AML-193 (cell line): ENCODE measurements around the gene MAPKBP1.

Experiments used
- DNase-seq, 2 experiments: peaks; one replicate each; lab custom pipeline; 2025; lab: John Stamatoyannopoulos, UW

Gene MAPKBP1

DNA sequence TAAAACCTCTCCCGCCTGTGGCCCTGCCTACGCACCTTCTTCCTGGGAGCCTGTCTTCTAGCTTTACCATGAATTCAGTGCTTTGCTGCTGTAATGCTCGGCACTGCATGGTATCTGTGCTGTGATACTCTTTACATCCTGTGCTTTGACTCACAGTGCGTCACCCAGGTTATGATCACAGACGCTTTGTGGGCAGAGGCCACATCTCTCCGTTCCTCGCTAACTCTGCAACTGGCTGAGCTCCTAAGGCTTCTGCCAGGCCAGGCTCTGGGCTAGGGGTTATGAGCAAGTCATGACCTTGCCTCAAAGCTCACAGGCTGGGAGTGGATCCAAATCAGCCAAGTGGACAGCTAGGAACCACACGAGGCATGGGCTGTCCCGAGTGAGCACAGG is 96.4 kb downstream of the MAPKBP1 start:
- DNase-seq = no peak

DNA sequence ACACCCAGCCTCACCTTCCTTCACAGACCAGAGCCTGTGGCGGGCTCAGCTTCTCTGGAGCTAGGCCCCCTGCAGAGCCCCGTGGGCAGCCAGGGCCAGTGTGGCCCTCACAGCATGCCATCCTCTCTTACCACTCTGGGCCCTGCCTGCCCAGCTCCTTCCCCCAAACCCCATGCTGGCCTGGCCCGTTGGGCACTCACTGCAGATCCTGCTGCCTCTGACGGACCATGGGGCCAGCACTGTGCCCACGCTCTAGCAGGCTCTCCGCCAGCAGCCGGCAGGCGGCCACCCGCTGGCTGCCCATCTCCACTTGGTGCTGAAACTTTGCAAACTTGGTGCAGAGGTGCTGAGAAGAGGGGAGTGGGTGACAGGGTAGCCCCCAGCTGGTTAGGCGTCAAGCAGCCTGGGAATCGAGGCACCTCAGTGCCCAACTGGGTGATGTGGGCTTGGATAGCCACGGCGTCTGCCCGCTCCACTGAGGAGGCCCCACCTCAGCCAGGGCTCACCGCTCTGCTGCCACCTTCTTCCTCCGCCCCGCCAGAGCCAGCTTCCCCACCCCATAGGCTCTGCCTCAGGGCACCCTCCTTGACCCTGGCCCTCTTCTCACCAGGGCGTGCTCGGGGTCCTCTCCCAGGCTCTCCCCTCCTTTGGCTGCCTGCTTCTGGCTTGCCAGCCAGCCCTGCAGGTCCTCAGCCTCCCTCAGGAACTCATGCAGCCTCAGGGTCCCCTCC is 97.1 kb downstream of the MAPKBP1 start:
- no peak for DNase-seq

DNA sequence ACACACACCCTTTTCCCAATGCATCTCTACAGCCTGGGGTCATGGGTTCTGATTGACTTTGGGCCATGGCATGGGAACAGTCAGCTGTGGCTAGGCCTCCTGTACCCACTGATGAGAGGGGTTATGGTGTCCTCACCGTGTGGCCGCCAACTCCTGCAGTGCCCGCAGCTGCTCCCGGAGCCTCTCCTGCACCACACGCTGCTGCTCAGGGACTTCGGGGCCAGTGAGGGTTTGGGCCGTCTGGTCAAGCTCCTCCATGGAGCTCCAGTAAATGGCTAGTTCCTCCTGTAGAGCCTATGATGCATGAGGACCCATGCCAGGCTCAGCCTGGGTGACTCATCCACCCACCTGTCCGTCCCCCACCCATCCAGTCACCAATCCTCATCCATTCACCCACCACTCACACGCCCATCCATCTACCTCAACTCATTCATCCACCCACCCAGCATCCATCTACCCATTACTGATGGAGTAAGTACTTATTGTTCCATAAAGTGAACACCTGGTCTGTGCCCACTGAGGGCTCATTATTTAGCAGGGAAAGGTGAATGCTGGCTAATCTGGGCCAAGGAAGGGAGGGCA is 98.0 kb downstream of the MAPKBP1 start:
- DNase-seq = no peak

DNA sequence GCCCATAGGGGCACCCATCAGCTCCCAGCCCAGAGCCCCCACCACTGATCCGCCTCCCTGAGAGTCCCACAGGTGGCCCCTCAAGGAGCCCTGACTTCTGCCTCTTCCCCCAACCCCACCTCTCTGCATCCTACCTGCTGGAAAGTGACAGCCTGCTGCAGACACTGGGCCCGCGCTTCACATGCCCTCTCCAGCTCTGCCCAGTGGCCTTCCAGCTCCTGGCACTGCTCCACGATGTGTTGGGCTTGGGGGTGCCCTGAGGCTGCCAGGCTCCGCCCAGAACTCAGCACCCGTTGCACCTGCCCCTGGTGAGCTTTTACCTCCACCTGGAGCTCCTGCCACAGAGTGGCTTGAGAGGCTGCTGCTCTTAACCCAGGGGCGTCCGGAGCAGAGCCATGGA is 99.4 kb downstream of the MAPKBP1 start:
- DNase-seq = no peak

GRCh38 chr15:41874736-41875135 is 100.5 kb downstream of the MAPKBP1 start:
- no peak for DNase-seq

DNA sequence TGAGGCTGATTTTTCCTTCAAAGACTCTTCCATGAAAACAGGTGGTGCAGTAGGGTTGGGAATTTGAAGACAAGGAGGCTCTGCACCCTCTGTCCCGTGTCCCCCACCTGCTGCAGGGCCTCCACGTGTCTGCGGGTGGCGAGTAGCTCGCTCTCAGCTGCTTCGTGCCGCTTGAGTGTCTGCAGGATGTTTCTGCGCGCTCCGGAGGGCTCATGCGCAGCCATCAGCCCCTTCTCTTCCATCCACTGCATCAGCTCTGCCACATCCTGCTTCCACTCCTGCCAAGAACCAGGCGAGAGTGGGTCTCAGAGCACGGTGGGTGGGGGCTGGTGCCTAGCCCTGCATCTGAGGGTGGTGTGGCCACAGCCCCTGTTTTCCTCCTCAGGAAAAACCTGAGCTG is 101.7 kb downstream of the MAPKBP1 start:
- DNase-seq = no peak

GRCh38 chr15:41876689-41877088 is 102.4 kb downstream of the MAPKBP1 start:
- DNase-seq = no peak
